Measurements from ENCODE around the gene DHX16. TPM values are rescaled to one million over a fixed set of nuclear protein-coding genes. Genes with fewer than 3 reads are reported as not detected.

DHX16 gene
- total and polyA plus RNA-seq, 9 of the 15 experiments (the other 6 are each of a cell fraction or from before 2014, with no cell fraction given) = 14.6 to 66.1 (median 47.5) TPM

DNA sequence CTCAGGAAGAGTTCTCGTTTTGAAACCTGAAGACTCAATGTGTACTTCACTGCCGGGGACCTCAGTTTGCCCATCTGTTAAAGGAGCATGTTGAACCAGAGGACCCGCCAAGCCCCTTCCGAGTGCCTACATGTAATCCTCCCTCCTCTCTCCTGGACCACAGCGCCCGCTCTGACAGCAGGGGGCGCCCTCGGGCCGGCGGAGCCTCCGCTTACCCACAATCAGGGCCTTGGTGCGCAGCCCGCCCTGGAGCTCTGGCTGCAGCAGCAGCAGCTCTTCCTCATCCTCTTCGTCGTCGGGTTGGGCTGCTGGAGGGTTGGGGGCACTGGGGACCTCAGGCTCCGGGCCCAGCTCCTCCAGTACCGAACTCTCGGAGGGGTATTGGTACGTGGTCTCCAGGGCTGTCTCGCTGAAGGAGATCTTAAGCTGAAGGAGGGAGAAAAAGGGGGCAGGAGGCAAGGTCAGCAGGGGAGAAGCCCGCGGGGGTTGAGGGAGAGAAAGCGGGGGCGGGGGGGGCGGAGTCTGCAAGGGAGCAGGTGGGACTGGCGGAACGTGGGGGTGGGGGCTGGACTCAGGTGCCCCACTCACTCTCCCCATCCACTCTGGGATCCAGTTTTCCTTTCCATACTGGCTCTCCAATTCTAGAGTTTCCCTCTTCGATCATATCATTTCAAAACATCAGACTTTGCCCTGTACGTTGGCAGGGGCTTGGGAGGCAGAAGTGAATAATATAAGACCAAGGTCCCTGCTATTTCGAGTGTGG, 6.3 kb upstream of the DHX16 start (continued):
- TF ChIP-seq, protein P1, sequence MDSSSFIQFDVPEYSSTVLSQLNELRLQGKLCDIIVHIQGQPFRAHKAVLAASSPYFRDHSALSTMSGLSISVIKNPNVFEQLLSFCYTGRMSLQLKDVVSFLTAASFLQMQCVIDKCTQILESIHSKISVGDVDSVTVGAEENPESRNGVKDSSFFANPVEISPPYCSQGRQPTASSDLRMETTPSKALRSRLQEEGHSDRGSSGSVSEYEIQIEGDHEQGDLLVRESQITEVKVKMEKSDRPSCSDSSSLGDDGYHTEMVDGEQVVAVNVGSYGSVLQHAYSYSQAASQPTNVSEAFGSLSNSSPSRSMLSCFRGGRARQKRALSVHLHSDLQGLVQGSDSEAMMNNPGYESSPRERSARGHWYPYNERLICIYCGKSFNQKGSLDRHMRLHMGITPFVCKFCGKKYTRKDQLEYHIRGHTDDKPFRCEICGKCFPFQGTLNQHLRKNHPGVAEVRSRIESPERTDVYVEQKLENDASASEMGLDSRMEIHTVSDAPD (CRISPR knock-in tag; IDR thresholded peaks at IDR 0.05) = no peak
- peak; percentile 63; the same call in 1 of the 2 replicates for TF ChIP-seq ZNF24 (IDR thresholded peaks at IDR 0.05)
- TF ChIP-seq U2AF2 (optimal IDR thresholded peaks at IDR 0.05; ENCODE audit: low read depth, low read length) = no peak
- TF ChIP-seq SMARCA4 (IDR thresholded peaks at IDR 0.05) = peak; percentile 45
- peak; percentile 92 for TF ChIP-seq ZBTB7A (IDR thresholded peaks at IDR 0.05; ENCODE audit: borderline replicate concordance, control insufficient read depth, low read depth, low read length)
- peak; percentile 43 for TF ChIP-seq TBP (optimal IDR thresholded peaks at IDR 0.05; ENCODE audit: low read depth, low read length)
- no peak for TF ChIP-seq ZNF589 (CRISPR knock-in tag; IDR thresholded peaks at IDR 0.05; ENCODE audit: low read depth)
- TF ChIP-seq, protein P2, sequence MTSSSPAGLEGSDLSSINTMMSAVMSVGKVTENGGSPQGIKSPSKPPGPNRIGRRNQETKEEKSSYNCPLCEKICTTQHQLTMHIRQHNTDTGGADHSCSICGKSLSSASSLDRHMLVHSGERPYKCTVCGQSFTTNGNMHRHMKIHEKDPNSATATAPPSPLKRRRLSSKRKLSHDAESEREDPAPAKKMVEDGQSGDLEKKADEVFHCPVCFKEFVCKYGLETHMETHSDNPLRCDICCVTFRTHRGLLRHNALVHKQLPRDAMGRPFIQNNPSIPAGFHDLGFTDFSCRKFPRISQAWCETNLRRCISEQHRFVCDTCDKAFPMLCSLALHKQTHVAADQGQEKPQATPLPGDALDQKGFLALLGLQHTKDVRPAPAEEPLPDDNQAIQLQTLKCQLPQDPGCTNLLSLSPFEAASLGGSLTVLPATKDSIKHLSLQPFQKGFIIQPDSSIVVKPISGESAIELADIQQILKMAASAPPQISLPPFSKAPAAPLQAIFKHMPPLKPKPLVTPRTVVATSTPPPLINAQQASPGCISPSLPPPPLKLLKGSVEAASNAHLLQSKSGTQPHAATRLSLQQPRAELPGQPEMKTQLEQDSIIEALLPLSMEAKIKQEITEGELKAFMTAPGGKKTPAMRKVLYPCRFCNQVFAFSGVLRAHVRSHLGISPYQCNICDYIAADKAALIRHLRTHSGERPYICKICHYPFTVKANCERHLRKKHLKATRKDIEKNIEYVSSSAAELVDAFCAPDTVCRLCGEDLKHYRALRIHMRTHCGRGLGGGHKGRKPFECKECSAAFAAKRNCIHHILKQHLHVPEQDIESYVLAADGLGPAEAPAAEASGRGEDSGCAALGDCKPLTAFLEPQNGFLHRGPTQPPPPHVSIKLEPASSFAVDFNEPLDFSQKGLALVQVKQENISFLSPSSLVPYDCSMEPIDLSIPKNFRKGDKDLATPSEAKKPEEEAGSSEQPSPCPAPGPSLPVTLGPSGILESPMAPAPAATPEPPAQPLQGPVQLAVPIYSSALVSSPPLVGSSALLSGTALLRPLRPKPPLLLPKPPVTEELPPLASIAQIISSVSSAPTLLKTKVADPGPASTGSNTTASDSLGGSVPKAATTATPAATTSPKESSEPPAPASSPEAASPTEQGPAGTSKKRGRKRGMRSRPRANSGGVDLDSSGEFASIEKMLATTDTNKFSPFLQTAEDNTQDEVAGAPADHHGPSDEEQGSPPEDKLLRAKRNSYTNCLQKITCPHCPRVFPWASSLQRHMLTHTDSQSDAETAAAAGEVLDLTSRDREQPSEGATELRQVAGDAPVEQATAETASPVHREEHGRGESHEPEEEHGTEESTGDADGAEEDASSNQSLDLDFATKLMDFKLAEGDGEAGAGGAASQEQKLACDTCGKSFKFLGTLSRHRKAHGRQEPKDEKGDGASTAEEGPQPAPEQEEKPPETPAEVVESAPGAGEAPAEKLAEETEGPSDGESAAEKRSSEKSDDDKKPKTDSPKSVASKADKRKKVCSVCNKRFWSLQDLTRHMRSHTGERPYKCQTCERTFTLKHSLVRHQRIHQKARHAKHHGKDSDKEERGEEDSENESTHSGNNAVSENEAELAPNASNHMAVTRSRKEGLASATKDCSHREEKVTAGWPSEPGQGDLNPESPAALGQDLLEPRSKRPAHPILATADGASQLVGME (CRISPR knock-in tag; IDR thresholded peaks at IDR 0.05) = 0 out of 2 replicates have a peak, but pooled peaks have one; percentile 60
- TF ChIP-seq, protein P3, sequence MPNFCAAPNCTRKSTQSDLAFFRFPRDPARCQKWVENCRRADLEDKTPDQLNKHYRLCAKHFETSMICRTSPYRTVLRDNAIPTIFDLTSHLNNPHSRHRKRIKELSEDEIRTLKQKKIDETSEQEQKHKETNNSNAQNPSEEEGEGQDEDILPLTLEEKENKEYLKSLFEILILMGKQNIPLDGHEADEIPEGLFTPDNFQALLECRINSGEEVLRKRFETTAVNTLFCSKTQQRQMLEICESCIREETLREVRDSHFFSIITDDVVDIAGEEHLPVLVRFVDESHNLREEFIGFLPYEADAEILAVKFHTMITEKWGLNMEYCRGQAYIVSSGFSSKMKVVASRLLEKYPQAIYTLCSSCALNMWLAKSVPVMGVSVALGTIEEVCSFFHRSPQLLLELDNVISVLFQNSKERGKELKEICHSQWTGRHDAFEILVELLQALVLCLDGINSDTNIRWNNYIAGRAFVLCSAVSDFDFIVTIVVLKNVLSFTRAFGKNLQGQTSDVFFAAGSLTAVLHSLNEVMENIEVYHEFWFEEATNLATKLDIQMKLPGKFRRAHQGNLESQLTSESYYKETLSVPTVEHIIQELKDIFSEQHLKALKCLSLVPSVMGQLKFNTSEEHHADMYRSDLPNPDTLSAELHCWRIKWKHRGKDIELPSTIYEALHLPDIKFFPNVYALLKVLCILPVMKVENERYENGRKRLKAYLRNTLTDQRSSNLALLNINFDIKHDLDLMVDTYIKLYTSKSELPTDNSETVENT (CRISPR knock-in tag; IDR thresholded peaks at IDR 0.05) = peak; percentile 15; the same call in 1 of the 2 replicates
- TF ChIP-seq, protein P4, sequence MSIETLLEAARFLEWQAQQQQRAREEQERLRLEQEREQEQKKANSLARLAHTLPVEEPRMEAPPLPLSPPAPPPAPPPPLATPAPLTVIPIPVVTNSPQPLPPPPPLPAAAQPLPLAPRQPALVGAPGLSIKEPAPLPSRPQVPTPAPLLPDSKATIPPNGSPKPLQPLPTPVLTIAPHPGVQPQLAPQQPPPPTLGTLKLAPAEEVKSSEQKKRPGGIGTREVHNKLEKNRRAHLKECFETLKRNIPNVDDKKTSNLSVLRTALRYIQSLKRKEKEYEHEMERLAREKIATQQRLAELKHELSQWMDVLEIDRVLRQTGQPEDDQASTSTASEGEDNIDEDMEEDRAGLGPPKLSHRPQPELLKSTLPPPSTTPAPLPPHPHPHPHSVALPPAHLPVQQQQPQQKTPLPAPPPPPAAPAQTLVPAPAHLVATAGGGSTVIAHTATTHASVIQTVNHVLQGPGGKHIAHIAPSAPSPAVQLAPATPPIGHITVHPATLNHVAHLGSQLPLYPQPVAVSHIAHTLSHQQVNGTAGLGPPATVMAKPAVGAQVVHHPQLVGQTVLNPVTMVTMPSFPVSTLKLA (conservative IDR thresholded peaks at IDR 0.05) = 0 out of 4 replicates have a peak, but pooled peaks of 1 of the 2 experiments have one; percentile 14
- peak; percentile 92 for TF ChIP-seq XRCC5 (IDR thresholded peaks at IDR 0.05; ENCODE audit: low read depth, low read length)
- TF ChIP-seq ZNF263 (CRISPR knock-in tag; IDR thresholded peaks at IDR 0.05; ENCODE audit: borderline replicate concordance) = peak; percentile 72; the same call in 1 of the 2 replicates
- peak; percentile 26; the same call in 1 of the 2 replicates for TF ChIP-seq HDAC2 (IDR thresholded peaks at IDR 0.05)
- TF ChIP-seq ZNF224 (CRISPR knock-in tag; IDR thresholded peaks at IDR 0.05) = no peak
- no peak for TF ChIP-seq KLF1 (tag; IDR thresholded peaks at IDR 0.05)

All from K562 (cell line).